Stimulated activated CD8-positive, alpha-beta memory T cell treated with anti-CD3 and anti-CD28 coated beads, Interleukin-7, amount 100 ng/mL, for 24 hours (primary cell): ENCODE data around the gene XRCC1.
A peak's percentile ranks its signal among the peaks of the same experiment; 100 is the strongest.
"Not testable (repeated sequence)": the region's sequence is repeated elsewhere in the genome, so short reads cannot be mapped to it uniquely, and the experiment has no call there.

Source experiments
- DNase-seq: peaks from one replicate; pipeline ENCODE4 v3.0.0-alpha.2; 2020; ENCODE audit warnings: low read depth

XRCC1 gene

GRCh38 chr19:43599635-43600295 is 24.4 kb upstream of the XRCC1 start:
- no peak for DNase-seq

- no peak for DNase-seq
Observed at GRCh38 chr19:43598445-43599240, 23.3 kb upstream of the XRCC1 start.

GRCh38 chr19:43597876-43598275 is 22.5 kb upstream of the XRCC1 start:
- no peak for DNase-seq

- no peak for DNase-seq
Observed at GRCh38 chr19:43596842-43597461, 21.6 kb upstream of the XRCC1 start.

GRCh38 chr19:43595999-43596841 is 20.9 kb upstream of the XRCC1 start, which contains the start of the genes IRGQ and ZNF576:
IRGQ (minus strand) TSS chr19:43596134; CDS start chr19:43595338, 796 bp downstream.
ZNF576 (plus strand) TSS chr19:43596595; CDS start chr19:43597109, 514 bp downstream.
- peak; percentile 100 for DNase-seq

DNA sequence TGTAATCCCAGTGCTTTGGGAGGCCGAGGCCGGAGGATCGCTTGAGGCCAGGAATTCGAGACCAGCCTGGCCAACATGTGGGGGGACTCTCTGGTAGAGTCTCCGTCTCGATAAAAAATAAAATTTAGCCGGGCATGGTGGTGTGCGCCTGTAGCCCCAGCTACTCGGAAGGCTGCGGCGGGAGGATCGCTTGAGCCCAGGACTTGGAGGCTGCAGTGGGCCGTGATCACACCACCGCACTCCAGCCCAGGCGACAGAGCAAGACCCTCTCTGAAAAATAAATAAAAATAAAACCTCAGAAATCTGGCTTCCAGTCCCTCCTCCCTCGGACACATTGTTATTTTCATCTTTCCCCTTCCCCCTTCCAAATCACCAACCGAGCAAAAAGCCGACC is 20.3 kb upstream of the XRCC1 start:
- DNase-seq, result no peak

- peak; percentile 29 for DNase-seq
Observed at GRCh38 chr19:43594710-43595604, 19.6 kb upstream of the XRCC1 start.

GRCh38 chr19:43594081-43594697 is 18.9 kb upstream of the XRCC1 start:
- DNase-seq, result no peak

DNA sequence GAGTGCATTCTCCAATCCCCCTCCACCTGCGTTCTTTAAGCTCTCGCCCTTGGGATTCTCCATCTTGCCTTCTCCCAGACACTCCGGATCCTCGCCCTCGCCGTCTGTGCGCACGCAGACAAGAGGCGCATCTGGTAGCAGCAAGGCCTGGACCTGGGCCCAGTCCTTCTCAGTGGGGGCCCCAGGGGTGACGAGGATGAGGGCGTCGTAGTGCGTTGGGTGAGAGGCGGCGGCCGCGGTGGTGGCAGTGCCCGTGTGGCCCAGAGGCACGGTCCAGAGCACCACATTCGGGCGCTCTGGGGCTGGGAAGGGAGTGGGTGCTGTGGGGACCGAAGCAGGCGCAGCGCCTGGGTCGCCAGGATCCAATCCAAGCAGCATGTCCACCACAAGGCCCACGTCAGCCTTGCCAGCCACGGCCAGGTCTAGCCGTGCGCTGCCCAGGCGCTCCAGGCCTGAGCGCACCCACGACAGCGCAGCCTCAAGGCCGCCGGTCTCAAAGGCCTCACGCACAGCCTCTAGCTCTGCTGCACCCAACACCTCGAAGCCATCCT is 17.5 kb upstream of the XRCC1 start:
- DNase-seq, result no peak

DNA sequence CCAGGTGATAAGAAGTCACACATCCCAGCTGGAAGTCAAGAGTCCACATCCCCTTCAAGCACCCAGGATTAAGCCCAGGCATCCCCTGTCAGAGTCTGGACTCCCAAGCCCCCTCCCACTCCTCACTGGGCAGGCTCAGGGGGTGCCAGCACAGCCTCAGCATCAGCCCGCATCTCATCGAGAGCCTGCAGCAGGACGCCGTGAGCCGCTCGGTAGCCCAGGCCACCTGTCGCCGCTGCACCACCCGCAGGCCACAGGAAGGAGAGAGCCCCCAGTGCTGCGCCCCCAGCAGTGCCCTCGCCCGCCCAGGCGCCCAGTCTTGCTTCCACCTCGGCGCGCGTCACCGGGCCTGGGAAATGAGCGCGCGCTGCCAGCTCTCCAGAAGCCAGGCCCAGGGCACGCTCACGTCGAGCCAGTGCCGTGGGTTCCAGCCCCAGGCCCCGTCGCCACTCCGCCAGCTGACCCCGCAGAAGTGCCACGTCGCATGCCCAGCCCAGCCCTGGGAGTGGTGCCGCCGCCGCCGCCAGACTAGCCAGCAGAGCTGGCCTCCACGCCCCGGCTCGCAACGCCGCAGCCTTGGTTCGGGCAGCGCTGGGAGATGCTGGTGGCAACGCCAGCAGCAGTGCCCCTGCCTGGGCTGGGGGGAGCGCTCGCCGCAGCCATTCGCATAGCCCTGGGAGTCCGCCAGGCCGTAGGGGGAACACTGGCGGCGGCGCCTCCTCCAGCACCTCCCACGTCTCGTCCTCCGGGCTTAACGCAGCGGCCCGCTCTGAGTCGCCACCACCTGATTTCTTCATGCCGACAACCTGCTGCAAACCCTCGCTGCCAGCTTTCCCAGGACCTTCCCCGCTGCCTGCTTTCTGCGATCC is 16.8 kb upstream of the XRCC1 start:
- no peak for DNase-seq

GRCh38 chr19:43589678-43590077 is 14.4 kb upstream of the XRCC1 start:
- no peak for DNase-seq

GRCh38 chr19:43589277-43589676 is 13.9 kb upstream of the XRCC1 start:
- no peak for DNase-seq

GRCh38 chr19:43587029-43587428 is 11.7 kb upstream of the XRCC1 start:
- not testable (repeated sequence) for DNase-seq

DNA sequence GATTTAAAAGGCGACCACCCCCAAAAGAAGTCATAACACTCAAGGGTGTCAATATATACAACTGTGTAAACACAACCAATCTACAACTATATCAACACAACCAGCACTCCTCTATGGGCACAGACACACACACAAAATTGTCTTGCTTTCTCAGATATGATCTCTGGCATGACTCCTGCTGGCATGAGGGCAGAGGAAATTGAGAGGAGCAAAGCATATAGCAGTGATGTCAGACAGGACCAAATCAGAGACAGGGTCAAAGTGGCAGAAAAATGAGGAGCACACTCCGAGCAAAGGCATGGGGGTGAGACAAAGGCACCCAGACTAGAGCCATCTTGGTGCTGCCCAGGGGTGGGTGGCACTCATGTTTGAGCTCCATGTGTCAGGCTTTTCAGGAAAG is 11.0 kb upstream of the XRCC1 start:
- DNase-seq, result no peak

GRCh38 chr19:43584484-43584883 is 9.2 kb upstream of the XRCC1 start:
- DNase-seq, result no peak

GRCh38 chr19:43582495-43582894 is 7.2 kb upstream of the XRCC1 start:
- no peak for DNase-seq

DNA sequence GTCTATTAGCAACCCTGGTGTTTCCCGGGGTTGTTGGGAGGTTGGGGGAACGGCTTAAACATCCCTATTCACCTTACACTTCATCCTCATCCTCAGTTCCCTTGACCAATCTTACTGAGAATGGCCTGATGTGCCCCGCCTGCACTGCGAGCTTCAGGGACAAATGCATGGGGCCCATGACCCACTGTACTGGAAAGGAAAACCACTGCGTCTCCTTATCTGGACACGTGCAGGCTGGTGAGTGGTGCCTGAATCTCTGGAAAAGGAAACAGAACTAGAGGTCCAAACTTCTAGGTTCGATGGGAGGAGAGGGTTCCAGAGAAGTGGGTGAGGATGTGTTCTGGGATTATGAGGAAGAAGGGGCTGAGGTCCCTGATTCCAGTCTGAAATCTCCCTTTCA is 6.1 kb upstream of the XRCC1 start:
- no peak for DNase-seq

- DNase-seq, result no peak
Observed at GRCh38 chr19:43578787-43579186, 3.5 kb upstream of the XRCC1 start.
